Ishikawa (cell line): ENCODE results near the gene C4orf50.

Experiments
- CEBPB ChIP-seq: IDR thresholded peaks from 2 replicates; pipeline ENCODE4 v1.6.1; 2012
- CREB1 ChIP-seq: IDR thresholded peaks from 2 replicates; pipeline ENCODE4 v1.6.1; 2012; ENCODE audit warnings: low read depth
- EGR1 ChIP-seq: IDR thresholded peaks from 2 replicates; pipeline ENCODE4 v1.6.1; 2012
- EP300 ChIP-seq: IDR thresholded peaks from 2 replicates; pipeline ENCODE4 v1.6.1; 2012; ENCODE audit warnings: borderline replicate concordance
- FOXM1 ChIP-seq: IDR thresholded peaks from 2 replicates; pipeline ENCODE4 v1.6.1; 2012; ENCODE audit warnings: low read depth, borderline replicate concordance
- MAX ChIP-seq: IDR thresholded peaks from 2 replicates; pipeline ENCODE4 v1.6.1; 2012
- NFIC ChIP-seq: IDR thresholded peaks from 2 replicates; pipeline ENCODE4 v1.6.1; 2012
- RAD21 ChIP-seq: IDR thresholded peaks from 2 replicates; pipeline ENCODE4 v1.6.1; 2012; ENCODE audit warnings: low read depth
- REST ChIP-seq: IDR thresholded peaks from 2 replicates; pipeline ENCODE4 v1.6.1; 2012; ENCODE audit warnings: low read depth, mild to moderate bottlenecking
- TAF1 ChIP-seq: IDR thresholded peaks from 2 replicates; pipeline ENCODE4 v1.6.1; 2012; ENCODE audit warnings: low read depth, mild to moderate bottlenecking
- TCF12 ChIP-seq: IDR thresholded peaks from 2 replicates; pipeline ENCODE4 v1.6.1; 2012; ENCODE audit warnings: low read depth
- TEAD4 ChIP-seq: IDR thresholded peaks from 2 replicates; pipeline ENCODE4 v1.6.1; 2012
- USF1 ChIP-seq: IDR thresholded peaks from 2 replicates; pipeline ENCODE4 v1.6.1; 2012
- YY1 ChIP-seq: IDR thresholded peaks from 2 replicates; pipeline ENCODE4 v1.6.1; 2012; ENCODE audit warnings: low read depth
- ZBTB7A ChIP-seq: IDR thresholded peaks from 2 replicates; pipeline ENCODE4 v1.6.1; 2012; ENCODE audit warnings: low read depth

C4orf50 gene

GRCh38 chr4:5980436-5981155 lies 37.6 kb downstream of the C4orf50 start:
- TF ChIP-seq CREB1 (no peak), TAF1 (no peak), EP300 (no peak), MAX (no peak), USF1 (no peak), FOXM1 (no peak), TCF12 (no peak), NFIC (no peak), RAD21 (no peak), TEAD4 (no peak), EGR1 (no peak), CEBPB (no peak), REST (no peak), YY1 (no peak), ZBTB7A (no peak)

- TF ChIP-seq TCF12 = no peak
- TF ChIP-seq RAD21 = peak; percentile 63
Observed at GRCh38 chr4:5979981-5980380, 38.2 kb downstream of the C4orf50 start.

GRCh38 chr4:5976921-5977320 lies 41.3 kb downstream of the C4orf50 start:
- no peak for TF ChIP-seq USF1
- TF ChIP-seq RAD21 = no peak
- no peak for TF ChIP-seq NFIC
- TF ChIP-seq TCF12 = no peak
- no peak for TF ChIP-seq TEAD4
- TF ChIP-seq MAX = no peak
- TF ChIP-seq EGR1 = no peak
- TF ChIP-seq EP300 = no peak
- no peak for TF ChIP-seq FOXM1
- no peak for TF ChIP-seq REST
- no peak for TF ChIP-seq ZBTB7A
- no peak for TF ChIP-seq YY1
- TF ChIP-seq CEBPB = no peak
- no peak for TF ChIP-seq TAF1
- no peak for TF ChIP-seq CREB1

GRCh38 chr4:5976431-5976830 lies 41.8 kb downstream of the C4orf50 start:
- no peak for TF ChIP-seq EP300
- no peak for TF ChIP-seq USF1
- no peak for TF ChIP-seq FOXM1
- TF ChIP-seq RAD21 = no peak
- TF ChIP-seq TCF12 = no peak
- no peak for TF ChIP-seq TAF1
- no peak for TF ChIP-seq CEBPB
- TF ChIP-seq TEAD4 = no peak
- TF ChIP-seq CREB1 = no peak
- no peak for TF ChIP-seq MAX
- no peak for TF ChIP-seq EGR1
- TF ChIP-seq REST = no peak
- no peak for TF ChIP-seq NFIC
- TF ChIP-seq YY1 = no peak
- TF ChIP-seq ZBTB7A = no peak
